ENCODE results near the gene PSMC3.
A peak's percentile ranks its signal among the peaks of the same experiment; 100 is the strongest.
"Not testable (repeated sequence)": the region's sequence is repeated elsewhere in the genome, so short reads cannot be mapped to it uniquely, and the experiment has no call there.

PSMC3 gene

GRCh38 chr11:47454258-47454671 lies 28.0 kb upstream of the PSMC3 start:
- H3K9ac ChIP-seq (ENCODE audit: low read length); H3K9me3 ChIP-seq (ENCODE audit: control insufficient read depth, low read length); H3K36me3 ChIP-seq (ENCODE audit: control insufficient read depth, insufficient read depth, low read length, severe bottlenecking); H3K27me3 ChIP-seq (replicated peaks; ENCODE audit: control insufficient read depth, insufficient read depth, low read length); H3K4me1 ChIP-seq (ENCODE audit: control insufficient read depth, insufficient read depth, low read length); H3K4me3 ChIP-seq (ENCODE audit: low read length): not testable (repeated sequence)
- peak; percentile 89 for DNase-seq (ENCODE audit: low read depth)

GRCh38 chr11:47453365-47453764 lies 27.1 kb upstream of the PSMC3 start:
- no peak overlapping the region for H3K4me3 ChIP-seq (ENCODE audit: low read length)
- no peaks in the 10 kb centered on the region for H3K4me1 ChIP-seq (ENCODE audit: control insufficient read depth, insufficient read depth, low read length)
- DNase-seq (ENCODE audit: low read depth) = no peak
- H3K9ac ChIP-seq (ENCODE audit: low read length) = no peak overlapping the region
- H3K9me3 ChIP-seq (ENCODE audit: control insufficient read depth, low read length) = no peaks in the 10 kb centered on the region
- H3K27me3 ChIP-seq (replicated peaks; ENCODE audit: control insufficient read depth, insufficient read depth, low read length) = no peaks in the 10 kb centered on the region
- H3K36me3 ChIP-seq (ENCODE audit: control insufficient read depth, insufficient read depth, low read length, severe bottlenecking) = peaks cover 3% of the 10 kb centered on the region

GRCh38 chr11:47451990-47452389 lies 25.8 kb upstream of the PSMC3 start:
- H3K36me3 ChIP-seq (ENCODE audit: control insufficient read depth, insufficient read depth, low read length, severe bottlenecking) = peaks cover 8% of the 10 kb centered on the region
- no peak overlapping the region for H3K4me3 ChIP-seq (ENCODE audit: low read length)
- H3K9ac ChIP-seq (ENCODE audit: low read length) = no peak overlapping the region
- no peak for DNase-seq (ENCODE audit: low read depth)
- no peaks in the 10 kb centered on the region for H3K9me3 ChIP-seq (ENCODE audit: control insufficient read depth, low read length)
- no peaks in the 10 kb centered on the region for H3K27me3 ChIP-seq (replicated peaks; ENCODE audit: control insufficient read depth, insufficient read depth, low read length)
- H3K4me1 ChIP-seq (ENCODE audit: control insufficient read depth, insufficient read depth, low read length) = no peaks in the 10 kb centered on the region

- Histone ChIP-seq H3K36me3 (ENCODE audit: control insufficient read depth, insufficient read depth, low read length, severe bottlenecking) (peaks cover 8% of the 10 kb centered on the region), H3K4me3 (ENCODE audit: low read length) (no peak overlapping the region), H3K27me3 (replicated peaks; ENCODE audit: control insufficient read depth, insufficient read depth, low read length) (no peaks in the 10 kb centered on the region), H3K4me1 (ENCODE audit: control insufficient read depth, insufficient read depth, low read length) (no peaks in the 10 kb centered on the region), H3K9me3 (ENCODE audit: control insufficient read depth, low read length) (no peaks in the 10 kb centered on the region), H3K9ac (ENCODE audit: low read length) (no peak overlapping the region)
- DNase-seq (ENCODE audit: low read depth) = no peak
Measured at GRCh38 chr11:47451436-47451835, 25.2 kb upstream of the PSMC3 start.

GRCh38 chr11:47449541-47449940 lies 23.3 kb upstream of the PSMC3 start:
- Histone ChIP-seq H3K9ac (ENCODE audit: low read length) (no peak overlapping the region), H3K4me1 (ENCODE audit: control insufficient read depth, insufficient read depth, low read length) (no peaks in the 10 kb centered on the region), H3K9me3 (ENCODE audit: control insufficient read depth, low read length) (no peaks in the 10 kb centered on the region), H3K27me3 (replicated peaks; ENCODE audit: control insufficient read depth, insufficient read depth, low read length) (no peaks in the 10 kb centered on the region), H3K36me3 (ENCODE audit: control insufficient read depth, insufficient read depth, low read length, severe bottlenecking) (peaks cover 5% of the 10 kb centered on the region), H3K4me3 (ENCODE audit: low read length) (no peak overlapping the region)
- no peak for DNase-seq (ENCODE audit: low read depth)

GRCh38 chr11:47448566-47449427 lies 22.6 kb upstream of the PSMC3 start, which contains the start of gene RAPSN:
Gene RAPSN (minus strand): TSS chr11:47449136. CDS start chr11:47448964, 172 bp downstream.
- no peak for DNase-seq (ENCODE audit: low read depth)

GRCh38 chr11:47447906-47448305 lies 21.7 kb upstream of the PSMC3 start:
- Histone ChIP-seq H3K4me3 (ENCODE audit: low read length) (no peak overlapping the region), H3K36me3 (ENCODE audit: control insufficient read depth, insufficient read depth, low read length, severe bottlenecking) (peaks cover 5% of the 10 kb centered on the region), H3K9ac (ENCODE audit: low read length) (no peak overlapping the region), H3K9me3 (ENCODE audit: control insufficient read depth, low read length) (no peaks in the 10 kb centered on the region), H3K27me3 (replicated peaks; ENCODE audit: control insufficient read depth, insufficient read depth, low read length) (no peaks in the 10 kb centered on the region), H3K4me1 (ENCODE audit: control insufficient read depth, insufficient read depth, low read length) (no peaks in the 10 kb centered on the region)
- DNase-seq (ENCODE audit: low read depth) = no peak

More at GRCh38 chr11:47448566-47449427, 22.6 kb upstream of the PSMC3 start, which contains the start of gene RAPSN:
- Histone ChIP-seq H3K27me3 (replicated peaks; ENCODE audit: control insufficient read depth, insufficient read depth, low read length) (no peaks in the 10 kb centered on the region), H3K4me1 (ENCODE audit: control insufficient read depth, insufficient read depth, low read length) (no peaks in the 10 kb centered on the region), H3K9ac (ENCODE audit: low read length) (no peak within 1 kb of the TSS), H3K9me3 (ENCODE audit: control insufficient read depth, low read length) (no peaks in the 10 kb centered on the region), H3K36me3 (ENCODE audit: control insufficient read depth, insufficient read depth, low read length, severe bottlenecking) (peaks cover 5% of the 10 kb centered on the region), H3K4me3 (ENCODE audit: low read length) (no peak within 1 kb of the TSS)

GRCh38 chr11:47446833-47447232 lies 20.6 kb upstream of the PSMC3 start:
- no peak overlapping the region for H3K4me3 ChIP-seq (ENCODE audit: low read length)
- no peaks in the 10 kb centered on the region for H3K4me1 ChIP-seq (ENCODE audit: control insufficient read depth, insufficient read depth, low read length)
- peaks cover 5% of the 10 kb centered on the region for H3K36me3 ChIP-seq (ENCODE audit: control insufficient read depth, insufficient read depth, low read length, severe bottlenecking)
- no peaks in the 10 kb centered on the region for H3K9me3 ChIP-seq (ENCODE audit: control insufficient read depth, low read length)
- DNase-seq (ENCODE audit: low read depth) = no peak
- H3K9ac ChIP-seq (ENCODE audit: low read length) = no peak overlapping the region
- no peaks in the 10 kb centered on the region for H3K27me3 ChIP-seq (replicated peaks; ENCODE audit: control insufficient read depth, insufficient read depth, low read length)

GRCh38 chr11:47445840-47446239 lies 19.6 kb upstream of the PSMC3 start:
- peaks cover 5% of the 10 kb centered on the region for H3K36me3 ChIP-seq (ENCODE audit: control insufficient read depth, insufficient read depth, low read length, severe bottlenecking)
- no peaks in the 10 kb centered on the region for H3K9me3 ChIP-seq (ENCODE audit: control insufficient read depth, low read length)
- H3K27me3 ChIP-seq (replicated peaks; ENCODE audit: control insufficient read depth, insufficient read depth, low read length) = no peaks in the 10 kb centered on the region
- H3K4me3 ChIP-seq (ENCODE audit: low read length) = no peak overlapping the region
- no peaks in the 10 kb centered on the region for H3K4me1 ChIP-seq (ENCODE audit: control insufficient read depth, insufficient read depth, low read length)
- no peak for DNase-seq (ENCODE audit: low read depth)
- no peak overlapping the region for H3K9ac ChIP-seq (ENCODE audit: low read length)

- no peaks in the 10 kb centered on the region for H3K4me1 ChIP-seq (ENCODE audit: control insufficient read depth, insufficient read depth, low read length)
- peaks cover 5% of the 10 kb centered on the region for H3K36me3 ChIP-seq (ENCODE audit: control insufficient read depth, insufficient read depth, low read length, severe bottlenecking)
- no peak overlapping the region for H3K9ac ChIP-seq (ENCODE audit: low read length)
Measured at GRCh38 chr11:47443817-47444216, 17.6 kb upstream of the PSMC3 start.

GRCh38 chr11:47443028-47443700 lies 16.9 kb upstream of the PSMC3 start:
- no peaks in the 10 kb centered on the region for H3K9me3 ChIP-seq (ENCODE audit: control insufficient read depth, low read length)
- peaks cover 5% of the 10 kb centered on the region for H3K36me3 ChIP-seq (ENCODE audit: control insufficient read depth, insufficient read depth, low read length, severe bottlenecking)
- no peaks in the 10 kb centered on the region for H3K27me3 ChIP-seq (replicated peaks; ENCODE audit: control insufficient read depth, insufficient read depth, low read length)
- no peak overlapping the region for H3K4me3 ChIP-seq (ENCODE audit: low read length)
- no peak for DNase-seq (ENCODE audit: low read depth)
- H3K9ac ChIP-seq (ENCODE audit: low read length) = no peak overlapping the region
- peaks cover 3% of the 10 kb centered on the region for H3K4me1 ChIP-seq (ENCODE audit: control insufficient read depth, insufficient read depth, low read length)

More at GRCh38 chr11:47443817-47444216, 17.6 kb upstream of the PSMC3 start:
- DNase-seq (ENCODE audit: low read depth) = no peak
- Histone ChIP-seq H3K27me3 (replicated peaks; ENCODE audit: control insufficient read depth, insufficient read depth, low read length) (no peaks in the 10 kb centered on the region), H3K4me3 (ENCODE audit: low read length) (no peak overlapping the region), H3K9me3 (ENCODE audit: control insufficient read depth, low read length) (no peaks in the 10 kb centered on the region)

All from adipocyte (in vitro differentiated cells).